ENCODE results near the gene KRT33B. TPM values are rescaled to one million over a fixed set of nuclear protein-coding genes. Genes with fewer than 3 reads are reported as not detected.

The KRT33B gene
- total and polyA plus RNA-seq, 10 of the 15 experiments (the other 5 are each of a cell fraction or from before 2014, with no cell fraction given), result not detected

GRCh38 chr17:41411072-41411840, 41.6 kb upstream of the KRT33B start:
- FAIRE-seq, result no peak

More at GRCh38 chr17:41411072-41411840, 41.6 kb upstream of the KRT33B start:
- RAD21 ChIA-PET (ENCODE audit: unreplicated experiment), result no interaction called here
- ATAC-seq (no peak), DNase-seq (ENCODE audit: low read depth, low spot score) (no peak)
- Histone ChIP-seq H4K20me1 (ENCODE audit: control insufficient read depth, insufficient read depth) (no peaks in the 10 kb centered on the region), H2AFZ (ENCODE audit: control insufficient read depth, low read depth, low read length) (no peak overlapping the region), H3K9ac (ENCODE audit: control insufficient read depth, insufficient read depth, low read length) (no peak overlapping the region), H3K36me3 (ENCODE audit: control insufficient read depth in 2 of 2, insufficient read depth in 2 of 2, low read length in 1 of 2) (no peaks in the 10 kb centered on the region), H3K4me3 (no peak overlapping the region), H3K4me2 (ENCODE audit: control insufficient read depth, insufficient read depth) (no peak overlapping the region), H3K9me3 (replicated peaks; ENCODE audit: control insufficient read depth, insufficient read depth, low read length) (no peaks in the 10 kb centered on the region), H3K4me1 (ENCODE audit: control insufficient read depth, insufficient read depth, low read length) (no peaks in the 10 kb centered on the region), H3K79me2 (ENCODE audit: control insufficient read depth, insufficient read depth, low read length) (no peaks in the 10 kb centered on the region), H3K27me3 (replicated peaks in 1 of 2; ENCODE audit: control insufficient read depth in 2 of 2, insufficient read depth in 2 of 2, low read length in 1 of 2) (peaks cover 0 to 2% of the 10 kb centered on the region in 2 experiments; a peak in 1 of 4 replicates), H3K27ac (ENCODE audit: control insufficient read depth, insufficient read depth) (no peak overlapping the region)
- in situ Hi-C loops (cut with MboI), result no loop called here
- no TSS peak for BruUV-seq (replicated peaks)
- POLR2A ChIA-PET, result no interaction called here
- 44% methylated on average over 20 of the region's 20 CpGs for WGBS (ENCODE audit: insufficient coverage, insufficient replicate concordance, low lambda C conversion rate, missing lambda C conversion rate)
- CTCF ChIA-PET, result no interaction called here
- SMC1A ChIA-PET (ENCODE audit: uncharacterized antibody, unreplicated experiment), result no interaction called here
- intact Hi-C loops (cut with micrococcal nuclease; ENCODE audit: unreplicated experiment), result no loop called here
- TF ChIP-seq GATAD2B (conservative IDR thresholded peaks at IDR 0.05; ENCODE audit: low read depth) (no peak), BRCA1 (IDR thresholded peaks at IDR 0.05; ENCODE audit: low read depth, low read length) (no peak), RELB (IDR thresholded peaks at IDR 0.05; ENCODE audit: low read depth) (no peak), EGR1 (IDR thresholded peaks at IDR 0.05; ENCODE audit: borderline replicate concordance in 1 of 2, low read depth in 2 of 2, low read length in 2 of 2) (no peak), ZSCAN29 (IDR thresholded peaks at IDR 0.05) (no peak), ZNF24 (IDR thresholded peaks at IDR 0.05) (no peak), HSF1 (IDR thresholded peaks at IDR 0.05; ENCODE audit: low read depth, low read length) (no peak), POLR2A (IDR thresholded peaks at IDR 0.05; ENCODE audit: low read depth, low read length) (no peak), EZH2 (IDR thresholded peaks at IDR 0.05; ENCODE audit: borderline replicate concordance, control insufficient read depth, low read depth, low read length) (no peak), KLF5 (IDR thresholded peaks at IDR 0.05; ENCODE audit: partially characterized antibody) (no peak), SMAD5 (IDR thresholded peaks at IDR 0.05; ENCODE audit: low read depth) (no peak), SMC3 (IDR thresholded peaks at IDR 0.05; ENCODE audit: borderline replicate concordance, low read length) (no peak), TBL1XR1 (IDR thresholded peaks at IDR 0.05; ENCODE audit: low read depth, low read length) (no peak), NRF1 (conservative IDR thresholded peaks at IDR 0.05; ENCODE audit: low read depth, low read length) (no peak), SMARCA5 (IDR thresholded peaks at IDR 0.05) (no peak)

All from GM12878 (cell line).